ENCODE results near the gene MIEN1.
"Not testable (repeated sequence)": the region's sequence is repeated elsewhere in the genome, so short reads cannot be mapped to it uniquely, and the experiment has no call there.

The MIEN1 gene, protein sequence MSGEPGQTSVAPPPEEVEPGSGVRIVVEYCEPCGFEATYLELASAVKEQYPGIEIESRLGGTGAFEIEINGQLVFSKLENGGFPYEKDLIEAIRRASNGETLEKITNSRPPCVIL

DNA sequence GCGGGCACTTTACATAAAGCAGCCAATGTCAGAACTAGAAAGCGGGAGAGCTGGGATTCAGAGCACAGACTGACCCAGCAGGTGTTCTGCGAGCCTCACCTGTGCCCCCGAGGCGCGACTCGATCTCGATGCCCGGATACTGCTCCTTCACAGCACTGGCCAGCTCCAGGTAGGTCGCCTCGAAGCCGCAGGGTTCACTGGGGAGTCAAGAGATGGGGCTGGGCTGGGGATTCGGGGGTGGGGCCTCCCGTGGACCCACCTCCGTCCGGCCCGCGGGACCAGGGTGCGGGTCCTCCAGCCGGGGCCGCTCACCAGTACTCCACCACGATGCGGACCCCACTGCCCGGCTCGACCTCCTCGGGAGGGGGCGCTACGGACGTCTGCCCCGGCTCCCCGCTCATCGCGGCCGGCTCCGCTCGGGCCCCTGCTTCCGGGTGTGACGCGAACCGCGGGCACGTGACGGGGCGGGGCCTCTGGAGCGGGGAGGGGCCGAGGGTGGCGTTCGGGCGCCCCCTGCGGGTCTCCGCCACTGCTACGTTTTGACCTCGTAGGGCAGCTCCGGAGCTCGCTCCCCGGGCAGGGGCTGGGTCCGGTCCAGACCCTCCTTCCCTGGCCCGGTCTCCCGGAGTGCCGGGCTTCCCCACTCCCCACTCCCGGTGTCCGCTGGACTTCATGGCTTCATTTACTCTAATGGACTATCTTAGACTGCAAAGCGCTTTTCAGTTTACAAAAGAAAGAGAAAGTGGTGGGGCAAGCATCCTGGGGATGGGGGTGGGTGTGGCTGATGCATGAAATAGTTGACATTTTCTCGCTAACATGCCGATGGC lies at the start of gene MIEN1:
Gene MIEN1 (minus strand): TSS at position 438 of the 827 bp plus-strand sequence. CDS start 37 bp downstream, at position 401.
- peak; percentile 89 to 93 (median 92) for DNase-seq (ENCODE audit: low read depth in 4 of 4, low spot score in 1 of 4)

DNA sequence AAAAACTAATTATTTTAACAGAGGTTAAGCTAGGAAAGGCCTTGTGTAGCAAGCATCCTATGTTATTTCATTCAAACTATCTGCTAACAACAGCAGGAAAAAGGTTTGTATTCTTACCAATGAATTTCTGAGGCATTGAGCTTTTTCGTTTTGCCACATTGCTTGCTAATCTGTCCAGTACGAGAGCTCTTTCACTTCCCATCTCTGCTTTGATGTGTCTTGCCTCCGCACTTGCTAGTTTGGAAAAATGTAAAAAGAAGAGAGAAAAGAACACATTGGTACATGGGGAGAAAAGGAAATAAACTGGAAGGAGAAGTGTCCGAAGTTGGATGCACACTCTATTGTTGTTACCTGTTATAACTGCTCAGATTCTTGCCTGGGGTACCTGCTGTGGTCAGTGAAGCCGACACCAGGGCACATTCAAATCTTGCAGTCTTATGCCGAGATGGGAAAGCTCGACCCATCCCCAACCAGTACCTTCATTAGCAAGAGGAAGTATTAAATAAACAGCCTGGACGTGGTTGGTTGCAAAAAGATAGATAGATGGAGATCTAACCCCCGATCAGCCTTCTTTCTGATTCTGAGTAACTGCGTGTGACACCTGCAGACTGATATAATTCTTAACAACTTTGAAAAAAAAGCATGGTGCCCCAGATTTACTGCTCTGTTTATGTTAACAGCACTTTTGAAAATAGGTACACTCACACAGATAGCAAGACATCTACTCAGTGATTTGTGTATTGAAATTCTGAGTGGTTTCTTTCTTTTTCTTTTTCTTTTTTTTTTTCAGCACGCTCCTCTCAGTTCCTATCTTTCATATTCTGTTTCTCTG lies 47.4 kb upstream of the MIEN1 start:
- no peak for DNase-seq (ENCODE audit: low read depth in 4 of 4, low spot score in 1 of 4)

DNA sequence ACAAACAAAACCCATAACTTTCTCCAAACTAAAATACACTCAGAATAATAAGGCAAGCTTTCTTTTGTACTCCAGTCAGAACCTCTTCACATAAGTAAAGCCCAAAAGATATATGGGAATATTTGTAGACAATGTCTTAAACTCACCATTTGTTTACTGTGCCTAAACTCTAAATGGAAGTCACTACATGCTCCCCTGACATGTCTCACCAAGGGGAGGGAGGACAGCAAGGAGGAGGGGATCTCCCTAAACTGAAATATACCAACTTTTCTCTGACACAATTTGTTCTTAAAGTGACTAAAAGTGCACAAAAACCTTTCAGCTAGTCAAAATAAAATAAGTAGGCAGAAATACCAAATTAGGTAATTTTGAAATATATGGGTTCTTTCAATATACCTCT lies 45.9 kb upstream of the MIEN1 start:
- no peak for DNase-seq (ENCODE audit: low read depth in 4 of 4, low spot score in 1 of 4)

- DNase-seq (ENCODE audit: low read depth in 4 of 4, low spot score in 1 of 4) = no peak
These were observed 44.7 kb upstream of the MIEN1 start for GRCh38 chr17:39775031-39775430.

- no peak for DNase-seq (ENCODE audit: low read depth in 4 of 4, low spot score in 1 of 4)
These were observed 43.7 kb upstream of the MIEN1 start for GRCh38 chr17:39774047-39774446.

DNA sequence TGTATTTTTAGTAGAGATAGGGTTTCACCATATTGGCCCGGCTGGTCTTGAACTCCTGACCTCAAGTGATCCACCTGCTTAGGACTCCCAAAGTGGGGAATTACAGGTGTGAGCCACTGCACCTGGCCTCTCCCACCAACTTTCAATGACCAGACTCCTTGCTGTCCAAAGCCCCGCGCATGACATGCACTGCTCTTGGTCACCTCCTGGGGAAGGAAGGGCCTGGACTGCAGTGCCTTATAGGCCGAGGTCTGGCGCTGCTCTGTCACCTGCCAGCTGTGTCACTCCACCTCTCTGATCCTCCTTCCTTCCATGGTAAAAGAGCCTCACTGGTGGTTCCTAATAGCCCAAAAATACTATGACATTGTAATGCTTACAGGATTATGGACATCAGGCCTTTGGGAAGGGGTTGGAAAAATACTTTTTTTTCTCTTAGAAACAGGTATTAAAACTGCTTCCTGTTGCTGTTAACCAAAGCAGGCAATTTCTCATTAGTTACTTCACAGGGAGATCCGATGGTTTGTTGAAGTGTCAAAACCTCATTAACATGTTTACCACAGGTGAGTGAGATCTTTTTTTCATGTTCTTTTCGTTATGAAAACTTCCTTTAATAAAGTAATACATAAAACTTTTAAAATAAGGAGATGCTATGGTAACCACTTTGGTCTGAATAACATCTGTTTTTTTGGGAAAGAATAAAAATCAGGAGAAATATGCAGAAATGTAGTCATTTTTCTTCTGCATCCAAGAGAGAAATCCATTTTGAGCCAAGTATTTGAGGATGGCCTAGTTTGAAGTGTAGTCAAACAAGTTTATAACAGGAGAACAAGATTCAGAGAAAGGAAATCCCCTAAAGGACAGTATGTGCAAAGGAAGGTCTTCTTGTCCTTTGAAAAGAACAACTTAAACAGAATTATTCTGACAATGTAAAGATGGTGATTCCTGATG lies 42.9 kb upstream of the MIEN1 start:
- no peak for DNase-seq (ENCODE audit: low read depth in 4 of 4, low spot score in 1 of 4)

- no peak for DNase-seq (ENCODE audit: low read depth in 4 of 4, low spot score in 1 of 4)
These were observed 42.1 kb upstream of the MIEN1 start for GRCh38 chr17:39772415-39772814.

DNA sequence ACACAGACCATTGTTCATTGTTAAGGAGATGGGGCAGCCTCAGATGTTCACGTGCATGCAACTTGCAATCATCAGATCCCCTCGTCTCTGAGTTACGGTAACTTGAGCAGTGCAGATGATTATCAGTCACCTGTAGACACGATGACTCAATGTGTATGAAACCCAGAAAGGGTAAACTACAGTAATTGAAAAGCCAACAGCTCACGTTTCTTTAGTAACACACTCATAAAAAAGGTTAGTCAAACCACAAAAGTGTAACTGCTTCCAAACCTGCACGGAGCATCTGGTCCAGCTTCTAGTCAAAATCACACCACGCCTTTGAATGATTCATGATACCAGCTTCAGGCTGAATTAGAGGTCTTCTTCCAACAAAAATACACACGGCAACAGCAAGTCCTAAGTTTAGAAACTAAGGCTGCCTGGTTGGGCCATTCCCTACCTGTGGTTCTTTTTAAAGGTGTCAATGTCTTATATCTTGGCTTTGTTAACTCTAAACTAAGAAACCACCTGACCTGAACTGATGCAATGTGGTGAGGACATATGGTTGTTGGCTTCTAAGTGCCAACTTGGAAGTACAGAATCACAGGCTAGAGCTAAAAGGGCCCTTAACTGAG lies 39.7 kb upstream of the MIEN1 start:
- DNase-seq (ENCODE audit: low read depth in 4 of 4, low spot score in 1 of 4) = peak in 1 of 4 experiments; percentile 51

DNA sequence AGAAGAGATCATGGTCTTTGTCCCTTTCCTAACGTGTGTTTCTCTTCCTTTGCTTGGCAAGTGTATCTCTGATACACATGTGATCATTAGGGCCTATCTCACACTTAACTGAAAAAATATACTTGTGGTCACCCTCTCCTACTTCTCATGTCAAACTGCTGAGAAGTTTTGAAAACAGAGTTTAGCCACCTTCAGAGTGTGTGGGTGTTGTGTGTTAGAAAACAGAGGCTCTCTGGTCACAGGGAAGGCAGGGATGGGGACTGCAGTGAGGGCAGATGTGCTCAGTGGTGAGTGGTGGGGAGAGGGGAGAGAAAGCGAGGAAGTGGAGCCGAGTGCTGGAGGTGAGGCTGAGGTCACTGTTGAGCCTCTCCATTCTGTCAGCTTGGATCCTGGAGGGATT lies 36.8 kb upstream of the MIEN1 start:
- no peak for DNase-seq (ENCODE audit: low read depth in 4 of 4, low spot score in 1 of 4)

- no peak for DNase-seq (ENCODE audit: low read depth in 4 of 4, low spot score in 1 of 4)
These were observed 35.4 kb upstream of the MIEN1 start for GRCh38 chr17:39765766-39766165.

GRCh38 chr17:39765175-39765574 lies 34.8 kb upstream of the MIEN1 start:
- no peak for DNase-seq (ENCODE audit: low read depth in 4 of 4, low spot score in 1 of 4)

DNA sequence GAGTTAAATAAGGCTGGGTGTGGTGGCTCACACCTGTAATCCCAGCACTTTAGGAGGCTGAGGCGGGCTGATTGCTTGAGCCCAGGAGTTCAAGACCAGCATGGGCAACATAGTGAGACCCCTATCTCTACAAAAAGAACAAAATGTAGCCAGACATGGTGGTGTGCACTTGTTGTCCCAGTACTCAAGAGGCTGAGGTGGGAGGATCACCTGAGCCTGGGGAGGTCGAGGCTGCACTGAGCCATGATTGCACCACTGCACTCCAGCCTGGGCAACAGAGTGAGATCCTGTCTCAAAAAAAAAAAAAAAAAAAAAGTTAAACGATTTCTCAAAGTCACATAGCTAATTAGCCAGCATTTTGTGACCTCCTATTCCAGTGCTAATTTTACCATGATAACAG lies 33.8 kb upstream of the MIEN1 start:
- not testable (repeated sequence) for DNase-seq (ENCODE audit: low read depth in 4 of 4, low spot score in 1 of 4)

- DNase-seq (ENCODE audit: low read depth in 4 of 4, low spot score in 1 of 4) = no peak
These were observed 32.9 kb upstream of the MIEN1 start for GRCh38 chr17:39763051-39763820.

DNA sequence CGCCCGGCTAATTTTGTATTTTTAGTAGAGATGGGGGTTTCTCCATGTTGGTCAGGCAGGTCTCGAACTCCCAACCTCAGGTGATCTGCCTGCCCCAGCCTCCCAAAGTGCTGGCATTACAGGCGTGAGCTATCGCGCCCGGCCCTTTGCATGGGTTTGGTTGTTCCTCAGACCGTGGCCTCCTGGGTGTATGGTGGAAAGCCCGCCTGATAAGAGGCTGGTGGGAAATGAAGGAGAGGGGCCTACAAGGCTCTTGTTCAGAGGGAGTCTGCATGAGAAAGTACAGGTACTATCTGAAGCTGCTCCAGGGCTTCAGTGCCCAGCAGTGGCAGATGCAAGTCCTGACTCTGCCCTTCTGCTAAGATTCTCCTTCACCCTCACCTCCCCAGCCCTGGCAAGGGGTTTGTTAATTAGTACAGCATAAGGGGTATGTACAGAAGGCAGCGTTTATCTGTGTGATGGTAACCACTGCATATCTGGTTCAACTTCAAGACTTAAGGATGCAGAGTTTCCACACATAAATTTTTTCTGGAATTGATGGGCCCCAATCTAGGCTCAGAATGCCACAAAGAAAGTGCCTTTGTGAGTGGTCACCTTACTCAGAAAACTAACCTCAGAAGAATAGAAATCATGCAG lies 31.6 kb upstream of the MIEN1 start:
- no peak for DNase-seq (ENCODE audit: low read depth in 4 of 4, low spot score in 1 of 4)

GRCh38 chr17:39759204-39759603 lies 28.9 kb upstream of the MIEN1 start:
- no peak for DNase-seq (ENCODE audit: low read depth in 4 of 4, low spot score in 1 of 4)

DNA sequence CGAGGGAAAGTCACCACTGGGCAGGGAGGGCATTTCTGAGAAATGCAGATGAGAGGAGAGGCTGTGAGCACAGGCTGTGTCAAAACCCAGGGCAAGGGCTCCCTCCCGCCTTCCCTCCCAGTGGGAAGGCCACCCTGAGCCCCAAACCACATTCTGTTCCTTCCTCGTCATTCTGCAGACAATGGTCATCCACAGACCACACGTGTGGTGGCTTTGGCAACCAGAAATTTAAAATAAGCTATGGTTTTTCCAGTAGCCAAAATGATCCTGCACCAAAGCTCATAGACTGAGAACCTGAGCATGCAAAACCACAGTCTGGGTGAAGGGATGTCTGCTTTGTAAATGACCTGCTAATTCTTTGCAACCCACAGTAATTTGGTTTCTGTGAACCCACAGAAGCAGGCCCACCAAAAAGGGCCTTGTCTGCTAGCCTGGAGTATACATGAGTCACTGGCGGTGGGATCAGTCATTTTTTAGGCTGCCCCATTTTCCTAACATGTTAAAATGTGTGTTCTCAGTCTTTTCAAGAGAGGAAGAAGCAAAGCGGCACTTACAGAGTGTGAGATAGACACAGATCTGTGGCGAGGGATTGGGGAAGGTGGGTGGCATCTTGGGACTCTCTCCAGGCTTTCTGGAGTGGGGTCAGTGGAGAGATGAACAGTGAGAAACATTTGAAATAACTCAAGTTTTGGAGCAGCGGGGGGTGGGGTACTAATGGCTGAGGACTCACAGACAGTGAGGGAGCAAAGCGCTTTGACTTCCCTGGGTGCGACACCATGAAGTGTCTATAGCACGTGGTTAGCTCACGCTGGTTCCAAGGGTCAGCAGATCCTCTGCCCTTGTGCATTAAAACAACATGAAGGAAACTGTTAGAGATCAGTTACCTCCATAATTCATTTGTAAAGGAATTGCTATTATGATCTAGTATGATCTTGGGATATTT lies 27.9 kb upstream of the MIEN1 start:
- peak in 2 of 4 experiments; percentile 20 to 48 for DNase-seq (ENCODE audit: low read depth in 4 of 4, low spot score in 1 of 4)

- DNase-seq (ENCODE audit: low read depth in 4 of 4, low spot score in 1 of 4) = no peak
These were observed 26.9 kb upstream of the MIEN1 start for GRCh38 chr17:39757176-39757662.
